SK-MEL-5 (cell line): ENCODE results near the gene MCC. TPM values are rescaled to one million over a fixed set of nuclear protein-coding genes. Genes with fewer than 3 reads are reported as not detected.

Experiments used
- DNase-seq: peaks from one replicate; pipeline ENCODE4 v3.0.0-alpha.2; 2016; ENCODE audit warnings: low read depth, low spot score
- in situ Hi-C: cut with HindIII; loops from 2 replicates; pipeline ENCODE4 v1.10.0; 2016; ENCODE audit warnings: low sequenced_read_pairs, high pct_unique_total_duplicates, low pct_unique_long_range_greater_than_20kb
- total RNA-seq: library from RNA; depleted of rRNA; stranded (reverse); fragments of >200 nt; shearing (Covaris generic); gene quantifications from 2 replicates; pipeline ENCODE4 v1.2.3, GENCODE V29; 2014

Gene MCC
- total RNA-seq, 1 experiment from 2014 or later: 48.2 TPM

DNA sequence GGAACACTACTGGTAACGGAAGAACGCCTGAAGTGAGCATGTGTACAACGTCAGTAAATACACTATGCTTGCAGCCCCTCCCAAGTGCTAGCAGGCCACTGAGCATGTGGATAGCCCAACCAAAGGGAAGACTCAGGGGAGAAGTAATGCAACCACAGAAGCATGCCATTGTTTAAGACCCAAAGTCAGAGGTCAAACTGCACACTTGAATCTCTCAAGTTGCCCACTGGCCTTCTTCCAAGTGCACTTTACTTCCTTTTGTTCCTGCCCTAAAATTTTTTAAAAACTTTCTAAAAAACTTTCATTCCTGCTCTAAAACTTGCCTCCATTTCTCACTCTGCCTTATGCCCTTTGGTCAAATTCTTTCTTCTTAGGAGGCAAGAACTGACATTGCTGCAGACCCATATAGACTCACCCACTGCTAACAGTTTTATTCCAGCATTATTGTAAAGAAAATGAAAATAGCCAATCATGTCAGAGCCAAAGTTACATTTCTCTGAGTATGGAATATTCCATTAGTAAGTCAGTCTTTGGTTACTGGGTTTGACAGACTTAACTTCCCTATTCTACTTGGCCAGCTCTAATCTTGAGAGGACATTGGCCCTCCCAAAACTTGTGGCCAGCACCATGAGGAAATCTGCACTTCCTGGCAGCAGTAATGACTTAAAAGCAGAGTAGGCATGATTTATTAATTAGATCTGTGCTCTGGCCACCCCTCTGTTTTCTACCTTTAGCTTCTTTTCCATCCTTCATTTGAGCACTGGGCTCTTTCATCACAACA lies 130.4 kb downstream of the MCC start:
- DNase-seq: no peak

DNA sequence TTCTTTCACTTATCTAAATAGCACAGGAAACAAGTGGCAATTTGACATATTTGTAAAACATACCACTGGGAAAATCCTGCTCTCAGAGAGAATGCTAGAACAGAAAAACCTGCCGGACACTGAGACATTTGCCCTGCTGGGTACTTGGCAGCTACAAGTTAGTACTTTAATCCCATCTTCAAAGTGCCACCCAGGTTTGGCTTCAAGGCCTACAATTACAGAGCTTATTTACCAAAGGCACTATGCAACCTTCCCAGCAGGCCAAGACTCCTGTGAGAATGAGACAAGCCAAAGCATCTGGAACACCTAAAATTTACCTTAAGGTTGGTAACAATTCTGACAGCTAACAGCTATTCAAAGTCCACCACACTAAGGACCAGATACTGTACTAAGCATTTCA lies 131.8 kb downstream of the MCC start:
- no peak for DNase-seq
- in situ Hi-C loops: no loop called here

More for the DNA sequence above, 130.4 kb downstream of the MCC start:
- in situ Hi-C loops: no loop called here

DNA sequence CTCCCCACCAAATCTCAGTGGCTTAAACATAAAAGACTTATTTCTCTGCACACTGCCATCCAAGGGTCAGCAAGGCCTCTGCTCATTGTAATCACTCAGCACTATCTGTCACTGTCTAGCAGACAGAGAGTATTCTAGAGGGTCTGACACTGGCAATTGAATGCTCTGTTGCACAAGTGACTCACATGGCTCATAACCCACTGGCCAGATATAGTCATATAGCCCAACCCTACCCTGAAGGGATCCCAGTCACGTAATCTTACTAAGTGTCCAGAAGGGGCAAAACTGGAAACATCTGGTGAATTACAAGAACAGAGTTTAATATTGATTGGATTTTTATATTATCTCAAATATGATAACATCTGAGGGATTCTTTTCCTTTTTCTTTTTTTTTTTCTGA lies 134.2 kb downstream of the MCC start:
- in situ Hi-C loops: no loop called here
- no peak for DNase-seq

DNA sequence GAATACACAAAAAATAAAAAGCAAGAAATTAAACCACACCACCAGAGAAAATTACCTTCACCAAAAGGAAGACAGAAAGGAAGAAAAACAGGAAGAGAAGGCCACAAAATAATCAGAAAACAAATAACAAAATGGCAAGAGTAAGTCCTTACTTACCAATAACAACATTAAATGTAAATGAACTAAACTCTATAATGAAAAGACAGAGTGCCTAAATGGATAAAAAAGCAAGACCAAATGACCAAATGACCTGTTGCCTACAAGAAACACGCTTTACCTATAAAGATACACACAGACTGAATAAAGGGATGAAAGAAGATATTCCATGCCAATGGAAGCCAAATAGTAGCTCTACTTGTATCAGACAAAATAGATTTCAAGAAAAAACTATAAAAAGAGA lies 140.7 kb downstream of the MCC start:
- no peak for DNase-seq
- in situ Hi-C loops: no loop called here

DNA sequence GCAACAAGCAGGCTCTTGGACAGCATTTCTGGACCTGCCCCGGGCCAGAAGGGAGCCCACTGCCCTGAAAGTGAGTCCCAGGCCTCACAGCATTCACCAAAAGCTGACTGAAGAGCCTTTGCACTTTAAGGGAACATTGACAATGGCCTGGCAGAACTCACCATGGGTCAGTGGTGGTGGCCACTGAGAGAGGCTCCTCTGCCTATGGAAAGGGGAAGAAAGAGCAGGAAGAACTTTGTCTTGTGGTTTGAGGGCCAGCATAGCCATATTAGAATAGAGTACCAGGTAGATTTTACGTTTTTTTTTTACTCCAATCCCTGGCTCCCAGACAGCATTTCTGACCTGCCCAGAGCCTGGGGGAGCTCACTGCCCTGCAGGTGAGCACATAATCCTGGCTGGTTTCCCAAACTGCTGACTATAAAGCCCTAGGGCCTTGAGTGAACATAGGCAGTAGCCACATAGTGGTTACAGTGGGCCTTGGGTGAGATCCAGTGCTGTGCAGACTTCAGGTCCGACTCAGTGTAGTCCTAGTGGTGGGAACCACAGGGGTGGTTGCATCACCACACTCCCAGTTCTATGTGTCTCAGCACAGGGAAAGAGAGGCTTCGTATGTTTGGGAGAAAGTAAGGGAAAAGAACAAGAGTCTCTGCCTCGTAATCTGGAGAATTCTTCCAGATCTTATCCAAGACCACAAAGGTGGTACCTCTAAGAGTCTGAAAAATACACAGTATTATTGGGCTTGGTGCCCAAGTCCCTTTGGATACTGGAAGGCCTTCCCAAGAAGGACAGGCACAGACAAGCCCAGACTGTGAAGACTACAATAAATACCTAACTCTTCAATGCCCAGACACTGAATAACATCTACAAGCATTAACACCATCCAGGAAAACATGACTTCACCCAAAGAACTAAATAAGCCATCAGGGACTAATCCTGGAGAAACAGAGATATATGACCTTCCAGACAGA lies 143.0 kb downstream of the MCC start:
- in situ Hi-C loops: no loop called here
- no peak for DNase-seq

DNA sequence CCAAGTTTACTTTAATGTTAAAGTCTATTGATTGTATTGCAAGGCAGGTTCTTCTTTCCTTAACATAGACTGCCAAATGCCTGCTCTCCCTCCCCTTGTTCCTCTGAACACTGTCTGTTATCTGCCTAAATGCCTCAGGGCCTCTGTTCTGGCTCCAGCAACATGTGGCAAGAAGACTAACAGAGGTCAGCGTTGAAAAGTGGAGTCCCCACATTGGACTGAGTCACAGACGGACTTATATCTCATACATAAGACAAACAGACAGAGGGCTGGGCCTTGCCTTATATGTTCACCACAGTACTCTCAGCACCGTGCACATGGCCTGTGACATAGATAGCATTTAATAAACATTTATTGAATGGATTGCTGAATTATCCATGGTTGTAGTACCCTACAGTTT lies 144.9 kb downstream of the MCC start:
- in situ Hi-C loops: no loop called here
- peak; percentile 77 for DNase-seq

DNA sequence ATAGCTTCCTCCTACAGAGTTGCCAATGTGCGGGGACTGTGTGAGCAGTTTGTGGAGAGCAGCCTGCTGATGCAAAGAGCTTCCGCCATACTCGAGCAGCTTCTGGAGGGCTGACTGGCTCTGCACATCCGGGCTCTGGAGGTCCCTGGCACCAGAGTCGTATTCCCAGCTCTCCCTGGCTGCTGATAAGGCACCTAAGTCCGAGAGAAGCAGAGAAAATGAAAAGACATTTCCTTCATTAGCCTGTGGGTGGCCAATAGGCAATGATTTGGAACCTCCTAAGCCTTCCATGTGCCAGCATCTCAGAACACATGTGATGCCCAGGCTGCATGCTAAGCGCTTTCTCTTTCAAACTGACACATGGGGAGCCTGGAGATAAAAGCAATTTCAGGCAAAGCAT lies 147.7 kb downstream of the MCC start:
- peak; percentile 72 for DNase-seq
- in situ Hi-C loops: no loop called here

DNA sequence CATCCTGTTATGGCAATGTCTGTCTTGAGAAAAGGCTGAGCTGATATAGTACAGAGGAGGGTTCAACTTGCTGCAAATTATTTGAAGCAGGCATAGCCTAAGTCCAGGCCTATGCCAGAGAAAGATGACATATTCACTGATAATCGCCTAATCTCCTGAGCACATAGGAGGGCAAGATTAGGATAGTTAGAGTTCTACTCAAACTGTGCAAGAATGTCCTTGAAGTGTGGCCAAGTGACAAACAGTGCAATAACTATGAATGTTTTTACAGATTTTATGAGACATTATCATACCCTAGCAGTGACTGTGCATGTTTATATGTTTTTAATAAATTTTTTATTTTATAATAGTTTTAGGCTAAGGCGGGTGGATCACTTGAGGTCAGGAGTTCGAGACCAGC lies 149.6 kb downstream of the MCC start:
- no peak for DNase-seq
- in situ Hi-C loops: no loop called here

DNA sequence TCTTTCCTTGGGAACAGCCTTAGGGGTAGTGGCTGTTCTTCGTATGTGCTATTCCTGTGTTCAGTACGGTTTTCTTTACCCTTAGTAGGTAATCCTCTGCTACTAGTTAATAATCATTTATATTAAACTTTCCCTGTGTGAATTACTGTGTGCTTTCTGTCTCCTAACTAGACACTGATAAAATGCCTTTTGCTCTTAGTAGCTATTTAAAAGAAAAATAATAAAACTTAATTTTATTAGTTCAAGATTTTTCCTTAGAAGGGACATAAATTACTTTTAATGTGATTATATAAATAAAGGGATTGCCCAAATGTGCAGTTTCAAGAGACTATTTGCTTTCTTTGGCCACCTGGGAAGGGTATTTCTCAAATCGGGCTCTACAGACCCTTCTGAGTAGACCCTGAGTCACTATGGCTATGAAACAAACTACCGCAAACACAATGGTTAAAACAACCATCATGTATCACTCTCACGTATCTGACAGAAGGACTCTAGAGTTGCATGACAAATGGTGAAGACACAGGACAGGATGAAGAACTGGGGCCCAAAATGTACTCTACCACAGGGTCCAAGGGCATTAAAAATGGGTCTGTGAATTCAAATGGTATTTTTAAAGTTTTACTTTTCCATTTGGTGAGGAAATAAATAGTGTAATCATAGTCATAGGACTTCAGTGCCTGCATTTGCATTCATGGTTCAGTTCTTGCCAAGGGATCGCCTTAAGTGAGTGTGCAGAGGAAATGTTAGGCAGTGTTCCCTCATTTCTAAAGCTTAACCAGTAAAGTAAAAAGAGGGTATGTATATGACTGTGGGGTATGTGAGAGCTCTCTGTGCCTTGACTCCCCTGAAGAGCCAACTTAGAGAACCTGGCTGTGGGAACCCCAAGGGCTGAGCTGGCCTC lies 150.5 kb downstream of the MCC start:
- no peak for DNase-seq
- in situ Hi-C loops: no loop called here

DNA sequence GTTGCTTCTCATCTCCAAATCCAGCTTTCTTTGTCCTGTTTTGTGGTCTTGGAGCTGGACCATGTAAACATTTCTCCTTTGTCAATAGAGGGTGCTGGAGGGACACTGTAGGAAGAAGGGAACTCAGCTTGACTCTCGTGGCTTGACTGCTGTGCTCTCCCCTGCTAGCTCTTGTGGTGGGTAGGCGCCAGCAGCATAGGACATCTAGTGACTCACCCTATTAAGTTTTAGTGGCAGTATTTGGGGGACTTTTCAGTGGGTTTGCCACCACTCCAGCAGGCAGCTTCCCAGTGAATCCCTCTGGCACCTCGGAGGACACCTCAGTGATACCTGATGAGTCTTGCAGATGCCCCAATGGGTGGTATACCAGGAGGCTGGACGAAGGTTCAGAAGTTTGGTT lies 151.3 kb downstream of the MCC start:
- in situ Hi-C loops: no loop called here
- peak; percentile 88 for DNase-seq

DNA sequence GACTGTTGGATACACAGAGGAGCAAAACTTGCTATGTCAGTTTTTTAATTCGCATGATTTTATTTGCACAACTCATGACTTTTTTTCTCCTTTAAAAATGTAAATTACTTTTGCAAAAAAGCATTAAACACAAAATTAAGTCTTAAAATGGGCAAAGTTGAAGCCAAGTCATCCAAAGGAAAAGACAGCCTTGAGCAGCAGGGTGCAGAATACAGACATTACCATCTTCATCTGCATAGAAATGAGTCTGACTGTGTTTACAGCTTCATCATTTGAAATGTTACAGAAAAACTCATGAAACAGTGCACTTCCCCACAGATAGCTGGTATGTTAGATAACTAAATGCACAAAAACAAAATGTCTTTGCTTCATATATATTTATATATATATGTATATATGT lies 154.8 kb downstream of the MCC start:
- in situ Hi-C loops: no loop called here
- DNase-seq: no peak

DNA sequence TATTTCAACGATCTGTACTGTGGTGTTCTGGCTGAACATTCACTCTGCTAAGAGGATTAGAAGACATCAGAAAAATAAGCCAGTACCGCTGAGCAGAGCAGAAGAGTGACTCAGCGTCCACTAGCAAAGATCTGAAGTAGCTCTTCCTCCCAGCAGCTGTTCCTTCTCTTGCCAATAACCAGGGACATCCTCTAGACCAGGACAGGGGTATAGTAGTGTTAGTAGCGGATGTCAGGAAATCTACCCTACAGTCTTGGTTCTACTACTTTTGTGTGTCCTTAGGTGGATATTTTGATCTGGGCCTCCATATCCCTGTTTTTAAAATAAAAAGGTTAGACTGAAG lies 157.1 kb downstream of the MCC start:
- no peak for DNase-seq
- in situ Hi-C loops: no loop called here

DNA sequence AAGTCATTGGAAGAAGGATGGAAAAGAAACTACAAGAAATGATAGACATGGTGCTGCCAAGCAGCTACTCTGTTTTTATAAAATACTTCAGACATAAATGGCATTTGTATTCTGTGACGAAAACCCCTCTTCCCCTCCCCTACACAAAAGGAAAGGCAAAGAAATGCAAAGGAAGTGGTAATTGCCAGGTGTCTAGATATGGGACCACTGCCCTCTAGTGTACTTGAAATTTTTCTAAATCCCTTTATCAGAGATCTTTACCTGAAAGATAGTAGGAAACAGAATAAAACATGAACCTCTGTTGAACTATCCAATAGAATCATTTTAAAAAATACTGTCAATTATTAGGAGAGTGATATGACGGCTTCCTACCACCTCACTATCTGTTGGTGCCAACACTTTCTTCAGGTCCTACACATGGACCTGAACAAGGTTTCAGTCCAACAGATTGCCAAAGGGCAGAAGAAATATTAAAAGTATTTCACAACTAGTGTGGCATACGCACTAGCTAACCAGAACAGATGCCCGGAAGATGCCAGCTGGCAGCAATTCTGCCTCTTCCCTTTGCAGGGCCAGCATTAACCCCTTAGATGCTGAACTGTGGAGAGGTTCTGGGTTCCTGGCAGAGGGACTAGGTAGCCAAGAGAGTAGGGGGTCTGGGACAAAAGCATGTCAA lies 157.6 kb downstream of the MCC start:
- in situ Hi-C loops: no loop called here
- peak; percentile 76 for DNase-seq

DNA sequence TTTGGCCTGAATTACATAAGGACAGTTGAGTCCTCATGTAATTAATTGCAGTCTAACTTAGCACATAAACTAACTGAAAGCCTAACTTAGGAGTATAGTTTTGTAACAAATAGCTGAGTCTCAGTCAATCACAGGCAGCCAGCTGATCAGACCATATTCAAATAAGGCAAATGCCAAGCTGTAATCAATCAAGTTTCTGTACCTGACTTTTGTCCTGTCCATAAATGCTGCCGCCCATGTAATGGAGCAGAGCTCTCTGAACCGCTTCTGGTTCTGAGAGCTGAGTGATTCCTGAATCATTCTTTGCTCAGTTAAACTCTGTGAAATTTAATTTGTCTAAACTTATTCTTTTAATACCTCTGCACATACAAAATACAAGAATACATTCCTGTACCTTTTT lies 158.3 kb downstream of the MCC start:
- in situ Hi-C loops: no loop called here
- no peak for DNase-seq

DNA sequence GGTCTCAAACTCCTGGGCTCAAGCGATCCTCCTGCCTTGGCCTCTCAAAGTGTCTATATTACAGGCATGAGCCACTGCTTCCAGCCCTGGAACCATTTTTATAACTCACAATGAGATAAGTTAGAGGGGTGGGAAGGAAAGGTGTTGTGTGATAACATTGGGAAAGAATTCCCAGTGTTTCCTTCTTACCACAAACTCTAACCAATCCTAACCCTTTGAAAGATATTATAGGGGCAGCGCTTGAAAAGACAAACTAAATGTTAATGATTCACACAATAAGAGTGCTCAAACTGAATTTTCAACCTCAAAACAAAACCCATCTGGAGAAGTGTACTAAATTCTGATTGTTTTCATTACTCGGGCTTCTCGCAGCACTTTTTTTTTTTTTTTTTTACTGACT lies 163.2 kb downstream of the MCC start:
- in situ Hi-C loops: no loop called here

DNA sequence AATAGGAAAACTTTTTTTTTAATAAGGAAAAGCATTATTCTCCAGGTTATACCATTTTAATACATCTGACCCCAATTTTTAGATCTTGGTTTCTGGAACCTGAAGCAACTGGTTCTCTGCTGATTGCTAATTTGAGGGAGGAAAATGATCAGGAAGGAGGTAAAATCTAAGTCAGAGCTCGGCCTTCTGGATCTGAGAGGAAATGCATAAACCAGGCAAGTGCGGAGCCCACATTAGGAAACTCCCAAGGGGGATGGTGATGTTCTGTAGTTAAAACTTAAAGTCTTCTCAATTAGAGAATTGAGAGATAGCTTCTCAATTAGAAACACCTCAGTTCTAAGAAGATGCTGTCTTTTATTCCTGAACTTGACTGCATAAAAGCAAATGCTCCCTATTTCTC lies 167.0 kb downstream of the MCC start:
- in situ Hi-C loops: no loop called here
- DNase-seq: peak; percentile 19

More for the DNA sequence above, 163.2 kb downstream of the MCC start:
- DNase-seq: no peak

DNA sequence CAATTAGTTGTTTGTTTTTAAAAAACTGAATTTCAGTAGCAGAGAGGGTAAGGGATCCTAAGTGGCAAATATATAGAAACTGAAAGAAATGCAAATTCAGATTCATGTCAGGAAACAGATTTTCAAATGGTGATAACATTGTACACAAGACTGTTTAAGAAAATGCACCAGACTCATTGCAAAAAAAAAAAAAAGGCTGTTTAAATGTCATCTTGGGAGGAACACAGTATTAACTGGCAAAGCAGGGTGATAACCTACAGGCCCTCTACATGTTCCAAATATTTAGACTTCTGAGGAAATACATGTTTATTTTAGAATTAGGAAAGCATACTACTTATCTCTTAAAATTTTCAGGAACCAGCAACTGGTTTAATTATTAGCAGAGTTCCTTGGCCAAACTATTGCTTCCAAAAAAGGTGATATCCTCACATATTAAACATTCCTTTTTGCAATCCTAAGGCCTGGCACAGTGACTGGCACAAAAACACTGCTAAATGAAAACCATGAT lies 167.9 kb downstream of the MCC start:
- no peak for DNase-seq
- in situ Hi-C loops: no loop called here
